Kidney glomerular epithelial cell (primary cell): Measurements from ENCODE around the gene LRP5.
"Not testable (repeated sequence)": the region's sequence is repeated elsewhere in the genome, so short reads cannot be mapped to it uniquely, and the experiment has no call there.

Experiments used
- DNase-seq: peaks from one replicate; lab custom pipeline; 2025; lab: John Stamatoyannopoulos, UW

LRP5 gene

GRCh38 chr11:68392822-68393221 lies 80.4 kb downstream of the LRP5 start:
- no peak for DNase-seq

GRCh38 chr11:68396516-68396915 lies 84.1 kb downstream of the LRP5 start:
- no peak for DNase-seq

GRCh38 chr11:68397256-68397655 lies 84.9 kb downstream of the LRP5 start:
- DNase-seq: no peak

GRCh38 chr11:68398995-68399851 lies 86.8 kb downstream of the LRP5 start:
- DNase-seq: no peak

GRCh38 chr11:68399916-68400315 lies 87.5 kb downstream of the LRP5 start:
- no peak for DNase-seq

GRCh38 chr11:68400584-68400983 lies 88.2 kb downstream of the LRP5 start:
- not testable (repeated sequence) for DNase-seq

- DNase-seq: no peak
Observed at GRCh38 chr11:68401856-68402255, 89.5 kb downstream of the LRP5 start.

- no peak for DNase-seq
Observed at GRCh38 chr11:68402355-68403031, 90.1 kb downstream of the LRP5 start.

- no peak for DNase-seq
Observed at GRCh38 chr11:68403424-68403823, 91.0 kb downstream of the LRP5 start.

- no peak for DNase-seq
Observed at GRCh38 chr11:68403831-68404230, 91.4 kb downstream of the LRP5 start.

- DNase-seq: no peak
Observed at GRCh38 chr11:68406324-68407313, 94.2 kb downstream of the LRP5 start.

- DNase-seq: no peak
Observed at GRCh38 chr11:68408512-68408911, 96.1 kb downstream of the LRP5 start.

GRCh38 chr11:68409748-68410344 lies 97.5 kb downstream of the LRP5 start:
- no peak for DNase-seq

- DNase-seq: no peak
Observed at GRCh38 chr11:68411501-68411991, 99.2 kb downstream of the LRP5 start.

GRCh38 chr11:68412593-68413475 lies 100.4 kb downstream of the LRP5 start:
- DNase-seq: no peak

GRCh38 chr11:68413591-68413999 lies 101.2 kb downstream of the LRP5 start:
- DNase-seq: no peak

GRCh38 chr11:68414496-68415221 lies 102.3 kb downstream of the LRP5 start:
- no peak for DNase-seq

- DNase-seq: no peak
Observed at GRCh38 chr11:68416070-68416578, 103.7 kb downstream of the LRP5 start.

- DNase-seq: no peak
Observed at GRCh38 chr11:68418648-68419047, 106.3 kb downstream of the LRP5 start.

GRCh38 chr11:68420171-68420570 lies 107.8 kb downstream of the LRP5 start:
- no peak for DNase-seq
